HG02840 (cell line): ENCODE data around the gene FRYL.
"Not testable (repeated sequence)": the region's sequence is repeated elsewhere in the genome, so short reads cannot be mapped to it uniquely, and the experiment has no call there.

Source experiments
- ATAC-seq: cut with Tn5 transposase; IDR thresholded peaks from one replicate; pipeline ENCODE4 v1.9.1; 2021; ENCODE audit warnings: mild to moderate bottlenecking, moderate library complexity, moderate number of reproducible peaks; ENCODE audit not compliant: unreplicated experiment, low FRiP score

Gene FRYL

GRCh38 chr4:48668254-48669017 is 111.6 kb downstream of the FRYL start:
- no peak for ATAC-seq

GRCh38 chr4:48667148-48667547 is 112.9 kb downstream of the FRYL start:
- ATAC-seq, result no peak

GRCh38 chr4:48665555-48666186 is 114.4 kb downstream of the FRYL start:
- no peak for ATAC-seq

- ATAC-seq, result no peak
These were observed 115.1 kb downstream of the FRYL start for GRCh38 chr4:48664938-48665337.

- no peak for ATAC-seq
These were observed 118.7 kb downstream of the FRYL start for GRCh38 chr4:48661391-48661790.

DNA sequence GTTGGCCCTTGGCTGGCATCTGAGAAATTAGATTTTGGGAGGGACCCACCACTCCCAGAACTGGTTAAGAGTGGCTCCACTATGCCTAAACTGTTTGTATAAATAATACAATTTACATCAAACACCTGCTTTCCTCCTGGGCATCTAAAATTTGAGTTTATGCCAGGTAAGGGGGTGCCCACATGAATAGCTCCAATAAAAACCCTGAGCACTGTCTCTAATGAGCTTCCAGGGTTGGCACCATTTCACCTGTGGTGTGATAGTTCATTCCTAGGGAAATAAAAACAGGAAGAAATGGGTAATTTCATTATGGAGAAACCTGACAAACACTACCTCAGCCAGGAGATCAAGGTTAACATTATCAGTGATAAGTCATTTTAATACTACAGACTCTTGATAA is 119.7 kb downstream of the FRYL start:
- no peak for ATAC-seq

DNA sequence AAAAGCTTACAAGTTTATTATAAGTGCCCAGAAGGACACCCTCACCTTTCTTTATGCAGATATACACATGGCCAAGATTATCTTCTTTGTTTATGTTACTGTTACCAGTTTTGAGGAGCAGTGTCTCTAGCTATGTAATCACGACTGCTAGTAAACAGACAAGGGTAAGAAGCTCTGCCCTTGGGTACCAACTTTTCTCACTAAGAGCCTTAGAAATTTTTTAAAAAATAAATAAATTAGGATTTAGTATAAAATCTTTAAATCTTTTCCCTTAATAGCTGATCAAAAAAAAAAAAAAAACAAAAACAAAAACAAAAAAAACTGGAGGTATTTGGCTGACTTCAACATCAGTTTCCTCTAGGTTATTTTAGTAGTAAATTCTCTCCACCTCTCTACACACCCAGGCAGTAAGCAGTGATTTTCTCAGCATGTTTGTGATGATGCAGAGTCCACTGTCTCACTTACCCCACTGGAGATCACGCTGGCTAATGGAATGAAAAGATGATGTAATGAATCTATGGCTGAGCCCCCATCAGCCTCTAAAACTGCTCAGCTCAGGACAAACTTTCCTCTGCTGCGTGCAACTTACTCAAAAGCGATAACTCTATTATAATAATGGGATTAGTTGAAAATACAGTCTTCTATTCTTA is 125.9 kb downstream of the FRYL start:
- ATAC-seq, result no peak

DNA sequence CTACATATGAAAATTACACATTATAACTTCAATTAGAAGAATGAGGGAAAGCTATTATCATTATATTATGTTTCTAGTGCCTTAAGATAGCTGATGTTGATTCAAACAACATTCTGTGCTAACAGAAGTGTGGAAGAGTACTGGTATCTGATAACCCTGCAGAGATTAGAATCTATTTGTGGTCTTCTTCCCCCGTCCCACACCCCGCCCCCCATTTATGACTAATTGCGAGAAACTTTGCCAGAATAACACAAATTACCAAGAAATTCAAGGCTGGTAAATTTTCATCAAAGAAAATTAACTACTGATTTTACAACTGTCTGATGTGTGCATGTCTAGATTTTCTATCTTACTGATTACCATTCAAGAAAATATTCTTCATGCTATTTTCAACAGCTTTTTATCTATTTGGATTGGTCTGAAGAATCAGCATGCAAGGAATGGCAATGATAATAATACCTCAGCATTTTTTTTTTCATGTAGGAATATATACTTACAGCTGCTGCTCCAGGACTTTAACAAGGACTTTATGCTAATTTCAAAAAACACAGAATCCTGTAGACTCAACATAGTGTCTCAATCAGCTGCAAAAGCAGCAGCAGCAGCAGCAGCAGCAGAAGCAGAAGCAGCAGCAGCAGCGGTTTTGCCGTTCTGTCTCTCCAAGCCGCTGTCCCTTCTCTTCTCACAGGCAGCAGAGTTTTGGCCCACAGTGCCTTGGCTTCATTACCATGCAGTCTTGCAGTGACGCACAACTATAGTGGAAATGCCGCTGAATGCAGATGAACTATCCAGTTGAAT is 126.7 kb downstream of the FRYL start:
- ATAC-seq, result no peak

DNA sequence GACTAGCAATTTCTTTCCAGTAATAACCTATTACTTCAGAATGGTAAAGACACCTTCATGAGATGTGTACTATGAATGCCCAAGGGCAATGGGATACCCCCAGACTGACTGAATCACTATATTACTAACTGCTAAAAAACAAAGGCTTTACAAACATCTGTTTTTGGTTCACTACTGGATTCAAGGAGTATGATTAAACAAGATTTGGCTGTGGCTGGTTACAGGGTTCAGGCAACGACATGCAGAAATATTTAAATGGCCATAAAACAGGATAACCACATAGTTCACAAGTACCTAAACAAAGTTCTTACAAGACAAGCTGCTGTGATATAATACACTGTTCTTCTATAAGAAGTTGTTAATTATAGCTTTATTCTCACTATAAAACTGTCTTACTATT is 128.2 kb downstream of the FRYL start:
- ATAC-seq, result no peak

DNA sequence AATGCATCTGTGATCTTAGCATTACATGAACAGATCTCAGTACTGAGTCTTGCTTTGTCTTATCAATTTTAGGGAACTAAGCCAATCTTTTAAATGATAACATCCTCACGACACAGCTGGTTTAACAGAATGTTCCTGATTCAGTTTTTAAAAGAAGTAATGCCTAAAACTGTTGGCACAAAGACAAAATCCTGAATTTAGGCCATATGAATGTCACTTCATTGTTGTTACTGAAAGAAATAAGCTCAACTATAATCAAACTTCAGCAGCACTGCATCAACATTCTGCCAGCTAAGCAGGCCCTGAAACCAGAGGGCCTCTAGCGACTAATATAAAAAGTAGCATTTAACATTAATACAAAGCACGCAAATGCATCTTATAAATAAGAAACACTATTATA is 130.6 kb downstream of the FRYL start:
- no peak for ATAC-seq

GRCh38 chr4:48645225-48645794 is 134.8 kb downstream of the FRYL start:
- ATAC-seq, result no peak

DNA sequence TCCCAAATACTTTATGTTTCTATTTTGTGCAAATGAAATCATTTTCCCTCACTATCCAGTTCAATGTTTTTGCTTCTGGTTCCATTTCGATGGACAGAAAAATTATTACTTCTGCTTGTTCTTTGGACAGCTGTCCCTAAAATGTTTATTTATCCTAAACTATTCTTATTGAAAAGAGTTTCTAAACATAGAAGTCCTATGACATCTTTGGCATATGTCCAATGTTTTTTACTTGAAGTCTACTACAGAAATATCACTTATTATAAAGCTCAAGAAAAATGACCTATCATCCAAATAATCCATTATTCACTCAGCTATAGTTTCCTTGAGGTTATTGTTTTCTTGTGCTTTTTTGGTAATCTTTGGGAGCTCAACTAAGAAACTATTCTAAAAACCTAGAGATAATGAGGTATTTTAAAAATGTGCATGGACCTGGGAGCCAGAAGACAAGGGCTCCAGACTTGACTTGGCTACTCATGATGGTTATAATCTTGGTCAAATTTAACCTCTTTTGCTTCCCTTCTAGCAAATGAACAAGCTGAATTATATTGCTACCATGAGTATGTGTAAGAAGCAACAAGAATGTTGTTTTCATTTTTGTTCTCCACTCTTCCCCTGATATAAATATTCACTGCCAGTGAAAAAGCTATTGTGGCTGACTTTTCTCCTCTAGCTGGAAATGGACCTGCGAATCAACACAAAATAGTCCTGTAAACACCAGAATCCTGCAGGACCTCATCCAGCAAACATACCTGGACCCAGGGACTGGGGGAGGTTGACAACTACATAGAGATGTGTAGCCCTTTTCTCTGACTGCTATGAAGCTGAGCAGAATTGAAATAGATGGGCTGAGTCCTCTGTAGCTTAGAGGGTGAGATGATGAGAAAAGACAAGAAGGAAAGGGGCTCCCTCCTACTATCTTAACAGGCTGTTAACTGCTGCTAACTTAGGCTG is 137.4 kb downstream of the FRYL start:
- ATAC-seq, result no peak

GRCh38 chr4:48641401-48641800 is 138.7 kb downstream of the FRYL start:
- ATAC-seq, result no peak

GRCh38 chr4:48640699-48641098 is 139.4 kb downstream of the FRYL start:
- ATAC-seq, result no peak

GRCh38 chr4:48640225-48640624 is 139.9 kb downstream of the FRYL start:
- no peak for ATAC-seq

- no peak for ATAC-seq
These were observed 140.3 kb downstream of the FRYL start for GRCh38 chr4:48639807-48640206.

DNA sequence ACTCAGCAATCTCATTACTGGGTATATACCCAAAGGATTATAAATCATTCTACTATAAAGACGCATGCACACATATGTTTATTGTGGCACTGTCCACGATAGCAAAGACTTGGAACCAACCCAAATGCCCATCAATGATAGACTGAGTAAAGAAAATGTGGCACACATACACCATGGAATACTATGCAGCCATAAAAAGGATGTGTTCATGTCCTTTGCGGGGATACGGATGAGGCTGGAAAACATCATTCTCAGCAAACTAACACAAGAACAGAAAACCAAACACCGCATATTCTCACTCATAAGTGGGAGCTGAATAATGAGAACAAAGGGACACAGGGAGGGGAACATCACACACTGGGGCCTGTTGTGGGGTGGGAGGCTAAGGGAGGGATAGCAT is 141.5 kb downstream of the FRYL start:
- not testable (repeated sequence) for ATAC-seq

DNA sequence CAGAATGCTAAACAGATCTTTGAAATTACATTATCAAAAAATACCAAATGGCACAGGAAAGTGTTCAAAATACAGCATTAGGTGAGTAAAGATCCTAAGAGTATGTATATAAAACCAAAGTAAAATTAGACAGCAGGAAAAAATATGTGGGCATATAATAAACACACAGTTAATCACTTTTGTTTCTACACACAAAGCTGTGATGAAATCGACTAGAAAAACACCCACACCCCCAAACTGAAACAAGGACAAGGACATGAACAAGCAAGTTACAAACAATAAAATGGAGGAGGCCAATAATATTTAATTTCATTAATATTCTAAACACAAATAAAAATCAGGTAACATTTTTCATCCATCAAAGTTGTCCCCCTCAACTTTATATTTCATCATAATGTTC is 143.2 kb downstream of the FRYL start:
- no peak for ATAC-seq

- no peak for ATAC-seq
These were observed 144.1 kb downstream of the FRYL start for GRCh38 chr4:48635980-48636379.

DNA sequence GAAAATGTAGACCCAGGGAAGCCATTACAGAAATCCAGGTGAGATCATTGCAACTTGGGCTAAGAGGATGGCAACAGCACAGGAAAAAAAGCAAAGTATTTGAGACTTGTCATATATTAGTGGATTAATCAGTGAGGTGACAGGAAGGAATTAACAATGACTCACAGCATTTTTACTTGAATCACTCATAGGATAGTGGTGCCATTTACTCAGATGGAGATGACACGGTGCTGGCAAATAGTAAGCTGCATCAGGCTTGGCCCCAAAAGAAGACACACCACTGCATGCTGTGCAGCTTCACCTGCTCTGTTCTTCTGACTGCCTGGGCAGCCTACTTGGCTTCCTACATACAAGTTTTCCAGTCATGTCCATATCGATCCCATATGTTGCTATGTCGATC is 144.8 kb downstream of the FRYL start:
- no peak for ATAC-seq
